HEK293 (cell line): ENCODE results near the gene SNUPN.

Experiments
- CTCF ChIA-PET: fragments of 350-600 bp; formaldehyde crosslinking; extraction: SDS; loops from one replicate; lab custom pipeline; 2021; ENCODE audit warnings: antibody characterized with exemption; lab: Yijun Ruan, JAX
- POLR2A ChIA-PET: fragments of 300-600 bp; formaldehyde crosslinking; extraction: SDS; loops from one replicate; lab custom pipeline; 2020; ENCODE audit warnings: antibody characterized with exemption, inconsistent platforms; lab: Yijun Ruan, JAX
- H3K27ac ChIP-seq: fragments of 200-500 bp; sonication (Bioruptor generic); 2 replicates; pipeline ENCODE4 v1.5.1; 2014; ENCODE audit warnings: low read depth, low read length, control low read depth, inconsistent platforms; ENCODE audit errors: extremely low read depth
- H3K36me3 ChIP-seq, 2 experiments: fragments of 200-500 bp in 1 of 2; sonication (Bioruptor generic) in 1 of 2; 1 replicate in 1 of 2; 2 replicates in 1 of 2; pipeline ENCODE4 v1.5.1; 2014 to 2017; ENCODE audit warnings: inconsistent platforms in 2 of 2, low read length in 2 of 2; ENCODE audit not compliant: control insufficient read depth in 2 of 2, insufficient read depth in 1 of 2
- H3K4me1 ChIP-seq: fragments of 200-500 bp; sonication (Bioruptor generic); 2 replicates; pipeline ENCODE4 v1.5.1; 2014; ENCODE audit warnings: mild to moderate bottlenecking, low read length, inconsistent platforms; ENCODE audit not compliant: control insufficient read depth, insufficient read depth
- H3K4me3 ChIP-seq: 2 replicates; pipeline ENCODE4 v1.5.1; 2011; ENCODE audit warnings: low read depth, mild to moderate bottlenecking, control low read depth, low read length, moderate library complexity
- H3K9me3 ChIP-seq: fragments of 200-500 bp; sonication (Bioruptor generic); 2 replicates; pipeline ENCODE4 v1.5.1; 2014; ENCODE audit warnings: low read depth, low read length, inconsistent platforms; ENCODE audit not compliant: control insufficient read depth, insufficient read depth
- BCL11B ChIP-seq: fragments of 450-650 bp; formaldehyde crosslinking; IDR thresholded peaks from 2 replicates; pipeline ENCODE4 v1.5.1; 2016; ENCODE audit warnings: low read depth, missing biosample characterization, missing genetic modification characterization
- HIC1 ChIP-seq: fragments of 450-650 bp; formaldehyde crosslinking; IDR thresholded peaks from 2 replicates; pipeline ENCODE4 v1.5.1; 2016; ENCODE audit warnings: missing biosample characterization, missing genetic modification characterization
- SP2 ChIP-seq: fragments of 450-650 bp; formaldehyde crosslinking; IDR thresholded peaks from 2 replicates; pipeline ENCODE4 v1.5.1; 2016; ENCODE audit warnings: missing biosample characterization, missing genetic modification characterization
- ZBTB26 ChIP-seq: fragments of 450-650 bp; formaldehyde crosslinking; optimal IDR thresholded peaks from 2 replicates; pipeline ENCODE3; 2016; ENCODE audit warnings: missing biosample characterization, mild to moderate bottlenecking, missing genetic modification characterization
- ZIC2 ChIP-seq: fragments of 450-650 bp; formaldehyde crosslinking; IDR thresholded peaks from 2 replicates; pipeline ENCODE4 v1.5.1; 2016; ENCODE audit warnings: missing biosample characterization, missing genetic modification characterization
- ZNF138 ChIP-seq: fragments of 450-650 bp; formaldehyde crosslinking; IDR thresholded peaks from 2 replicates; pipeline ENCODE4 v1.5.1; 2016; ENCODE audit warnings: missing biosample characterization, missing genetic modification characterization, borderline replicate concordance
- ZNF146 ChIP-seq: fragments of 450-650 bp; formaldehyde crosslinking; IDR thresholded peaks from 2 replicates; pipeline ENCODE4 v1.5.1; 2016; ENCODE audit warnings: missing biosample characterization, missing genetic modification characterization
- ZNF157 ChIP-seq: fragments of 450-650 bp; formaldehyde crosslinking; IDR thresholded peaks from 2 replicates; pipeline ENCODE4 v1.5.1; 2016; ENCODE audit warnings: missing biosample characterization, missing genetic modification characterization
- ZNF169 ChIP-seq: fragments of 450-650 bp; formaldehyde crosslinking; IDR thresholded peaks from 2 replicates; pipeline ENCODE4 v1.5.1; 2016; ENCODE audit warnings: missing biosample characterization, missing genetic modification characterization
- ZNF19 ChIP-seq: fragments of 450-650 bp; formaldehyde crosslinking; IDR thresholded peaks from 2 replicates; pipeline ENCODE4; 2016; ENCODE audit warnings: missing biosample characterization, missing genetic modification characterization, low read depth
- ZNF266 ChIP-seq: fragments of 450-650 bp; formaldehyde crosslinking; IDR thresholded peaks from 2 replicates; pipeline ENCODE4 v1.5.1; 2016; ENCODE audit warnings: missing biosample characterization, missing genetic modification characterization, low read depth
- ZNF311 ChIP-seq: fragments of 450-650 bp; formaldehyde crosslinking; IDR thresholded peaks from 2 replicates; pipeline ENCODE4 v1.5.1; 2017; ENCODE audit warnings: missing biosample characterization, missing genetic modification characterization, borderline replicate concordance
- ZNF335 ChIP-seq: fragments of 450-650 bp; formaldehyde crosslinking; conservative IDR thresholded peaks from 2 replicates; pipeline ENCODE4 v1.5.1; 2016; ENCODE audit warnings: missing biosample characterization, missing genetic modification characterization
- ZNF510 ChIP-seq: fragments of 450-650 bp; formaldehyde crosslinking; IDR thresholded peaks from 2 replicates; pipeline ENCODE4 v1.5.1; 2018; ENCODE audit warnings: mild to moderate bottlenecking, missing genetic modification characterization, missing biosample characterization; ENCODE audit not compliant: insufficient replicate concordance
- TF ChIP-seq, protein P1 (sequence below): fragments of 450-650 bp; formaldehyde crosslinking; IDR thresholded peaks from 2 replicates; pipeline ENCODE4 v1.5.1; 2016; ENCODE audit warnings: missing biosample characterization, missing genetic modification characterization
- TF ChIP-seq, protein P2 (sequence below): fragments of 450-650 bp; formaldehyde crosslinking; IDR thresholded peaks from 2 replicates; pipeline ENCODE4 v1.5.1; 2016; ENCODE audit warnings: missing biosample characterization, missing genetic modification characterization

Gene SNUPN

GRCh38 chr15:75650908-75651809 lies 25.6 kb upstream of the SNUPN start:
- peak; percentile 22 for TF ChIP-seq ZBTB26 (tag by site-specific recombination)
- TF ChIP-seq ZNF157 (tag by site-specific recombination), result no peak
- no peak for TF ChIP-seq ZNF510 (tag by site-specific recombination)
- TF ChIP-seq, protein P1, sequence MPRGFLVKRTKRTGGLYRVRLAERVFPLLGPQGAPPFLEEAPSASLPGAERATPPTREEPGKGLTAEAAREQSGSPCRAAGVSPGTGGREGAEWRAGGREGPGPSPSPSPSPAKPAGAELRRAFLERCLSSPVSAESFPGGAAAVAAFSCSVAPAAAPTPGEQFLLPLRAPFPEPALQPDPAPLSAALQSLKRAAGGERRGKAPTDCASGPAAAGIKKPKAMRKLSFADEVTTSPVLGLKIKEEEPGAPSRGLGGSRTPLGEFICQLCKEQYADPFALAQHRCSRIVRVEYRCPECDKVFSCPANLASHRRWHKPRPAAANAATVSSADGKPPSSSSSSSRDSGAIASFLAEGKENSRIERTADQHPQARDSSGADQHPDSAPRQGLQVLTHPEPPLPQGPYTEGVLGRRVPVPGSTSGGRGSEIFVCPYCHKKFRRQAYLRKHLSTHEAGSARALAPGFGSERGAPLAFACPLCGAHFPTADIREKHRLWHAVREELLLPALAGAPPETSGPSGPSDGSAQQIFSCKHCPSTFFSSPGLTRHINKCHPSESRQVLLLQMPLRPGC (tag by site-specific recombination), result no peak
- TF ChIP-seq ZNF146, result no peak
- TF ChIP-seq HIC1 (tag by site-specific recombination), result peak; percentile 70; the same call in 1 of the 2 replicates
- peak; percentile 47; the same call in 1 of the 2 replicates for TF ChIP-seq BCL11B (tag by site-specific recombination)
- TF ChIP-seq ZNF335, result peak; percentile 99
- TF ChIP-seq ZIC2, result peak; percentile 81
- TF ChIP-seq ZNF266 (tag by site-specific recombination), result no peak
- TF ChIP-seq, protein P2, sequence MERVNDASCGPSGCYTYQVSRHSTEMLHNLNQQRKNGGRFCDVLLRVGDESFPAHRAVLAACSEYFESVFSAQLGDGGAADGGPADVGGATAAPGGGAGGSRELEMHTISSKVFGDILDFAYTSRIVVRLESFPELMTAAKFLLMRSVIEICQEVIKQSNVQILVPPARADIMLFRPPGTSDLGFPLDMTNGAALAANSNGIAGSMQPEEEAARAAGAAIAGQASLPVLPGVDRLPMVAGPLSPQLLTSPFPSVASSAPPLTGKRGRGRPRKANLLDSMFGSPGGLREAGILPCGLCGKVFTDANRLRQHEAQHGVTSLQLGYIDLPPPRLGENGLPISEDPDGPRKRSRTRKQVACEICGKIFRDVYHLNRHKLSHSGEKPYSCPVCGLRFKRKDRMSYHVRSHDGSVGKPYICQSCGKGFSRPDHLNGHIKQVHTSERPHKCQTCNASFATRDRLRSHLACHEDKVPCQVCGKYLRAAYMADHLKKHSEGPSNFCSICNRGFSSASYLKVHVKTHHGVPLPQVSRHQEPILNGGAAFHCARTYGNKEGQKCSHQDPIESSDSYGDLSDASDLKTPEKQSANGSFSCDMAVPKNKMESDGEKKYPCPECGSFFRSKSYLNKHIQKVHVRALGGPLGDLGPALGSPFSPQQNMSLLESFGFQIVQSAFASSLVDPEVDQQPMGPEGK (tag by site-specific recombination), result 0 out of 2 replicates have a peak, but pooled peaks have one; percentile 30
- TF ChIP-seq SP2 (tag by site-specific recombination), result peak; percentile 9; the same call in 1 of the 2 replicates
- TF ChIP-seq ZNF19, result no peak
- no peak for TF ChIP-seq ZNF311 (tag by site-specific recombination)
- no peak for TF ChIP-seq ZNF169 (tag by site-specific recombination)
- TF ChIP-seq ZNF138 (tag by site-specific recombination), result no peak
- Histone ChIP-seq H3K4me3 (no peak overlapping the region), H3K9me3 (no peaks in the 10 kb centered on the region), H3K4me1 (no peaks in the 10 kb centered on the region), H3K27ac (no peak overlapping the region), H3K36me3 (peaks cover 0 to 10% of the 10 kb centered on the region in 2 experiments; a peak in 1 of 3 replicates)
- POLR2A ChIA-PET, result interaction anchor here (0.7 to 1.7 kb wide), 3 partner anchors 9 to 283 kb away, joined by 3 to 11 read pairs (median 4); partner anchors contain the start of genes IMP3 and MAN2C1
- CTCF ChIA-PET, result interaction anchor here (1.1 to 1.2 kb wide), 4 partner anchors 12 to 33 kb away, joined by 3 to 5 read pairs (median 4); partner anchors contain the start of gene IMP3
